Nephron (organoid): ENCODE data around the gene B3GALT6.
A peak's percentile ranks its signal among the peaks of the same experiment; 100 is the strongest.

ENCODE experiments used
- H3K27ac Mint-ChIP-seq, 3 experiments: 2 replicates each; pipeline ENCODE4 v1.8.0; 2020; ENCODE audit warnings: mixed read lengths in 3 of 3, mild to moderate bottlenecking in 2 of 3, moderate library complexity in 1 of 3
- H3K27me3 Mint-ChIP-seq: 2 replicates; pipeline ENCODE4 v1.8.0; 2021; ENCODE audit warnings: low read depth, mild to moderate bottlenecking, moderate library complexity, mixed read lengths
- H3K36me3 Mint-ChIP-seq: 2 replicates; pipeline ENCODE4 v1.8.0; 2020; ENCODE audit warnings: low read depth, mixed read lengths
- H3K4me1 Mint-ChIP-seq: 2 replicates; pipeline ENCODE4 v1.8.0; 2020; ENCODE audit warnings: mixed read lengths
- H3K4me3 Mint-ChIP-seq, 3 experiments: 2 replicates each; pipeline ENCODE4 v1.8.0; 2020; ENCODE audit warnings: mild to moderate bottlenecking in 3 of 3, mixed read lengths in 3 of 3, moderate library complexity in 2 of 3
- H3K9me3 Mint-ChIP-seq: 2 replicates; pipeline ENCODE4 v1.8.0; 2020; ENCODE audit warnings: mixed read lengths
- TF ChIP-seq, protein P1 (sequence below), 3 experiments: fragments of 200-600 bp; sonication (generic); IDR thresholded peaks; one replicate each; pipeline ENCODE4 v1.5.0; 2021; ENCODE audit warnings: antibody characterized with exemption in 3 of 3; ENCODE audit not compliant: unreplicated experiment in 3 of 3

B3GALT6 gene

GRCh38 chr1:1197188-1197500 is 34.9 kb upstream of the B3GALT6 start:
- peaks cover 18% of the 10 kb centered on the region for H3K9me3 Mint-ChIP-seq
- peaks cover 8% of the 10 kb centered on the region for H3K36me3 Mint-ChIP-seq
- H3K4me3 Mint-ChIP-seq: no peak overlapping the region
- TF ChIP-seq, protein P1, sequence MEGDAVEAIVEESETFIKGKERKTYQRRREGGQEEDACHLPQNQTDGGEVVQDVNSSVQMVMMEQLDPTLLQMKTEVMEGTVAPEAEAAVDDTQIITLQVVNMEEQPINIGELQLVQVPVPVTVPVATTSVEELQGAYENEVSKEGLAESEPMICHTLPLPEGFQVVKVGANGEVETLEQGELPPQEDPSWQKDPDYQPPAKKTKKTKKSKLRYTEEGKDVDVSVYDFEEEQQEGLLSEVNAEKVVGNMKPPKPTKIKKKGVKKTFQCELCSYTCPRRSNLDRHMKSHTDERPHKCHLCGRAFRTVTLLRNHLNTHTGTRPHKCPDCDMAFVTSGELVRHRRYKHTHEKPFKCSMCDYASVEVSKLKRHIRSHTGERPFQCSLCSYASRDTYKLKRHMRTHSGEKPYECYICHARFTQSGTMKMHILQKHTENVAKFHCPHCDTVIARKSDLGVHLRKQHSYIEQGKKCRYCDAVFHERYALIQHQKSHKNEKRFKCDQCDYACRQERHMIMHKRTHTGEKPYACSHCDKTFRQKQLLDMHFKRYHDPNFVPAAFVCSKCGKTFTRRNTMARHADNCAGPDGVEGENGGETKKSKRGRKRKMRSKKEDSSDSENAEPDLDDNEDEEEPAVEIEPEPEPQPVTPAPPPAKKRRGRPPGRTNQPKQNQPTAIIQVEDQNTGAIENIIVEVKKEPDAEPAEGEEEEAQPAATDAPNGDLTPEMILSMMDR (IDR thresholded peaks at IDR 0.05; ENCODE audit: unreplicated experiment in 3 of 3): no peak
- H3K27ac Mint-ChIP-seq: no peak overlapping the region
- no peaks in the 10 kb centered on the region for H3K4me1 Mint-ChIP-seq
- peaks cover 3% of the 10 kb centered on the region for H3K27me3 Mint-ChIP-seq

DNA sequence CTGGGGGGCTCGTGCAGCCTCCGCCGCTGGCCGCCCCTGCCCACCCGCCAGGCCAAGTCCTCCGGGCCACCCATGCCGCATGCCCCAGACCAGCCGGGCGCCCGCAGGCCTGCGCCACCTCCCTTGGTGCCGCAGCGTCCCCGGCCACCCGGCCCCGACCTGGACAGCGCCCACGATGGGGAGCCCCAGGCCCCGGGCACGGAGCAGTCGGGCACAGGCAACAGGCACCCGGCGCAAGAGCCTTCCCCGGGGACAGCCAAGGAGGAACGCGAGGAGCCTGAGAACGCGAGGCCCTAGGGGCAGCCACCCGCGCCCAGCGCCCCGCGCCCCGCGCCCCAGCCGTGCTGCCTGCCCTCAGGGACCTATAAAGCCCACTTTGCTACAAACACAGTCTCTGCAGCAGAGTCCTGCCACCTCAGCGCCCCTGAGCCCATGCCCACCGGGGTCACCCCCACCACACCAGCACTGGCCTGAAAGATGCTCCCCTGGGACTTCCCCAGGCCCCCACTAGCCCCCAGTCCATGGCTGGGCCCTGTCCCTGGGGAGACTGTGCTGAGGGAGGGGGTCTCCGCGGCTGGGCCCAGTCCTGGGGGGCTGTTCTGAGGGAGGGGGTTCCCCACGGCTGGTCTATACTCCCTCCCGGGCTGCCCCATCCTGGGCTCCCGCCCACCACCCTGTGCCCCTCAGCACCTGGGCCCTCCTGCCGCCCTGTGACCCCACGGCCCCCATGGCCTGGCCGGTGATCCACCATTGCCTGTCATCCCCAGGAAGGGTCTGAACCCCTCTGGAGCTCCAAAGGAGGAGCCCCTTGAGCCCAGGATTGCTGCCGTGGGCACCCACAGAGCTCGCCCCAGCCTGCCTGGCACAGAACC is 34.2 kb upstream of the B3GALT6 start:
- peaks cover 7% of the 10 kb centered on the region for H3K36me3 Mint-ChIP-seq
- H3K27me3 Mint-ChIP-seq: peaks cover 3% of the 10 kb centered on the region
- no peak overlapping the region for H3K4me3 Mint-ChIP-seq
- TF ChIP-seq, protein P1 (IDR thresholded peaks at IDR 0.05; ENCODE audit: unreplicated experiment in 3 of 3): no peak
- no peaks in the 10 kb centered on the region for H3K4me1 Mint-ChIP-seq
- no peak overlapping the region for H3K27ac Mint-ChIP-seq
- H3K9me3 Mint-ChIP-seq: peaks cover 17% of the 10 kb centered on the region

GRCh38 chr1:1198423-1199140 is 33.5 kb upstream of the B3GALT6 start:
- Mint-ChIP-seq H3K27me3 (peaks cover 3% of the 10 kb centered on the region), H3K36me3 (peaks cover 7% of the 10 kb centered on the region), H3K9me3 (peaks cover 17% of the 10 kb centered on the region), H3K4me3 (no peak overlapping the region), H3K4me1 (no peaks in the 10 kb centered on the region), H3K27ac (no peak overlapping the region)
- TF ChIP-seq, protein P1 (IDR thresholded peaks at IDR 0.05; ENCODE audit: unreplicated experiment in 3 of 3): no peak

DNA sequence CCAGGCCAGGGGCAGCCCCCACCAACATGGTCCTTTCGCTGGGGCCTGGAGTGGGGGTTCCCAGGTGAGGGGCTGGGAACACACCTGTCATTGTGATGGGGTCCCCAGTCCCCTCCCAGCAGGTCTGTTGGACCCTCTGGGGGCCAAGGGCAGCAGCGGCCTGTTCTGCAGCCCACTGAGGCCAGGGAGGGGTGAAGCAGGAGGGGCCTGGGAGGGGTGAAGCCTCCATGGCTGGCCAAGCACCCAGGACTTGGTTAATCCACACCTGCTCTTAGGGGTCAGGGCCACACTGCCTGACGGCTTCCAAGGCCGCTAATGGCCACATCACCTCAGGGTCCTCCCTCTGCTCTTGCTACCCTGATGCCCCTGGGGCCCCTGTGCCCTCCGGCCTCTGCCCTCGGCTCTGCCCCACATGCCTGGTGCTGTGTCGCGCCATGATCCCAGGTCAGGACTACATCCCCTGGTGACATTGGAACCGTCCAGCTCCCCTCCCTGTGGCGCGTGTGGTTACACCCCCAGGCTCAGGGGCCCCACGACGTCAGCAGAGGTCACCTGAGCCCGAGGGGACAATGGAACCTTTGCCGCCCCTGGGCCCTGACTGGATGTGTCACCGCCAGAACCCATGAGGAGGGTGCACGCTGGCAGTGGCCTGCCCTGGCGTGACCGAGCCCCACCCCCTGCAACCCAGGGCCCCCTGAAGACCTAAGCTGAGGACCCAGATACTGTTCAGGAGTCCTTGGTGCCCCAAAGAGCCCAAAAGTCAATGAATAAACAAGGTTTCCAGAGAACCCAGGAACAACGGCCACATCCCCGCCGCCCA is 32.7 kb upstream of the B3GALT6 start:
- TF ChIP-seq, protein P1 (IDR thresholded peaks at IDR 0.05; ENCODE audit: unreplicated experiment in 3 of 3): no peak
- no peaks in the 10 kb centered on the region for H3K4me1 Mint-ChIP-seq
- H3K27ac Mint-ChIP-seq: no peak overlapping the region
- peaks cover 14% of the 10 kb centered on the region for H3K9me3 Mint-ChIP-seq
- peaks cover 3% of the 10 kb centered on the region for H3K27me3 Mint-ChIP-seq
- peak overlapping the region; percentile 35 to 59 (median 39) for H3K4me3 Mint-ChIP-seq
- H3K36me3 Mint-ChIP-seq: peaks cover 4% of the 10 kb centered on the region

DNA sequence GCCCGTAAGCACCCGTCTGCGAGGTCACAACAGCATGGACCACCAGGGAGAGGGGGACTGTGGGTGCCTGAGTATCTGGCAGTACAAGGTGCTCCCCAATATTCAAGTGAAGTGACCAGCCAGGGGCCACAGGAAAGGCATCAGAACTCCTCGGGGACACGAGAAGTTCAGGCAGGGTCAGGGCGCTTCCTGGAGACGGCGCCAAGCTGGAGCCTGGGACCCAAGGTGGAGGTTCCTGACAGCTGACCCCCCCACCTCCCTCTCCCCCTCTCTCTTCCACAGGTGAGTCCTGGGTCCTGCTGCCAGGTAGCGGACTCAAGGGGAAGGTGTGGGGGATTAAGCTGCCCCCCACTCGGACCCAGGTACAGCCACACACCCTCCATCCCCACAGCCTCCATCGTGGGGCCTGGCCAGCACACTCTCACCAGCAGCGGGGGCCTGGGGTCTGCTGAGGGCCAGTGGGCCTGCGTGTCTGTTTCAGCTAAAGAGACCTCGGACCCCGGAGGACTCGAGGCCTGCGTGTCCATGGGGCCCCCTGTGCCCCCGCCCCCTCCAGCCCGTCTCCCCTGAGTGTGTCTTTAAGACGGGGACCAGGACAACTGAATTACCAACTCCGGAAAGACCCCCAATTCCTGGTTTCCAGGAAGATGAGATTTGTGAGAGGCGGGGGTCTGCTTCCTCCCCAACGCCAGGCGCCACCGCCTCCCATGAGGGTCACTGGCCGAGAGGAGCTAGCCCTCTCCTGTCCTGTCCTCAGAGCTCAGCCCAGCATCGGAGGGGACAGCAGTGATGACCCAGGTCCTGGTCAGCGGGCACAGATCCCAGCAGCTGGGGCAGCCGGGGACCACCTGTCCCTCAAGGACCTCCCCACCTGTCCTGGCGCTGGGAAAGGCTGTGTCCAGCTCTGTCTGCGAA is 31.8 kb upstream of the B3GALT6 start:
- Mint-ChIP-seq H3K36me3 (no peaks in the 10 kb centered on the region), H3K4me3 (peak overlapping the region; percentile 39 to 59 (median 58)), H3K4me1 (no peaks in the 10 kb centered on the region), H3K9me3 (peaks cover 5% of the 10 kb centered on the region), H3K27me3 (peaks cover 3% of the 10 kb centered on the region), H3K27ac (no peak overlapping the region)
- TF ChIP-seq, protein P1 (IDR thresholded peaks at IDR 0.05; ENCODE audit: unreplicated experiment in 3 of 3): no peak
